HG02840 (cell line): Measurements from ENCODE around the gene SOX21.
"Not testable (repeated sequence)": the region's sequence is repeated elsewhere in the genome, so short reads cannot be mapped to it uniquely, and the experiment has no call there.

Experiments used
- ATAC-seq: cut with Tn5 transposase; IDR thresholded peaks from one replicate; pipeline ENCODE4 v1.9.1; 2021; ENCODE audit warnings: mild to moderate bottlenecking, moderate library complexity, moderate number of reproducible peaks; ENCODE audit not compliant: unreplicated experiment, low FRiP score

The SOX21 gene

DNA sequence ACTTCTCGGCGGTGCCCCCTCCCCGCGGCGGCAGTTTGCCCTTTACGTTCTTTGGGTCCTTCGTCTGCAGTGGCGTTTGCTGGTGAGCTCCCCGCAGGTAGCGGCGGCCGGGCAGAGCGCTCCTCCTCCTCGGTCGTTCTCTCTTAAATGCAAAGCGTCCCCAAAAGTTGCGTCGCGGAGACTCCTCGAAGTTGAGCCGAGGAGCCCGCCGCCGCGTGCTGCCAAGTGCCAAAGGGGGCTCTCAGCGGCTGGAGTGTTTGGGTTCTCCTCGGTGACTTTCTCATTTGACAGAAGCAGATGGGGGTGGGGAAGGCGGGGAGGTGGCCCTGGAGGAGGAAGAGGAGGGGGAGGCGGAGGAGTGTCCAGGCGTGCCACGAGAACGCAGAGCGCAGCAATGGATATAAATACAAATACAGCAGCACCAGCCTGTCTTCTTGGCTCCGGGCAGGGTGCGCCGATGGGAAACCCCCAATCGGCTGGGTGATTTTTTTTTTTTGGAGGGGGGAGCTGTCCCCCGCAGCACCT, at the start of gene SOX21:
Gene SOX21 (minus strand): TSS at position 259 of the 525 bp plus-strand sequence. CDS start 496 bp downstream, outside the sequence.
- ATAC-seq: no peak

DNA sequence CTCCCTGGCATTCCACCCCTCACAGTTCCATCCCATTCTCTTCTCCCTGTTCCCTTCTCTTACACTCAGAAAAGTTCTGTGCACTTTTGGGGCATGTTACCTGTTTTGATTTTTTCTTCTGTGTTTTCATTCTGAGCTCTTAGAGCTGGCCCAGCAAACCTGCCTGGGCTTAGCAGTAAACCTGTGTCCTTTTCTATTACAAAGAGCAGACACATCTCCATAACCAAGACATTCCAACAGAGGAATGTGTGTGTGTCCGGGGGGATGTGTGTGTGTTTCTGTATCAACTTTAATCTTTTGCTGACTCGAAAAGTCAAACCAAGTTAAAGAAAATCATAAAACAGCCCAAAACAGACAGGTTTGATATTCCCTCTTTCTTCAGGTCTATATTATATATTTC, 49.1 kb upstream of the SOX21 start:
- no peak for ATAC-seq

DNA sequence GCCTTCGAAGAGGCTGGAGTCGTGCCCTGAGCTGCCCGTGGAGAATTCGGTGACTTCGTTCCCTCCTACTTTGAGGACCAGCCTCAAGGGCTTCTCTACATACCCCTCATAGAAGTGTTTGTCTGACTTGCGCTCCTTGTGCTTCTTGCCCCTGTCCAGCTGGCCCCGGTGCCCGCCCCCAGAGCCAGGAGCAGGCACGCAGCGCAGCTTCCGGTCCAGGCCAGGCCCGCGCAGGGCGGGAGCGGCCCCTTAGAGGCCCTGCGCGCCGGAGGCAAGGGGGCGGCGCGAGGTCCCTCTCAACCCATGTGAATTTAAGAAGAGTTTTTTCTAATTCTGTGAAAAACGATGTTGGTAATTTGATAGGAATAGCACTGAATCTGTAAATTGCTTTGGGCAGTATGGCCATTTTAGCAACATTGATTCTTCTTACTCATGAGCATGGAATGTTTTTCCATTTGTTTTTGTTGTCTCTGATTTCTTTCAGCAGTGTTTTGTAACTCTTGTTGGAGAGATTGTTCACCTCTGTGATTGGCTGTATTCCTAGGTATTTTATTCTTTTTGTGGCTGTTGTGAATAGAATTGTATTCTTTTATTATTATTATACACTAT, 46.9 kb upstream of the SOX21 start:
- ATAC-seq: no peak

DNA sequence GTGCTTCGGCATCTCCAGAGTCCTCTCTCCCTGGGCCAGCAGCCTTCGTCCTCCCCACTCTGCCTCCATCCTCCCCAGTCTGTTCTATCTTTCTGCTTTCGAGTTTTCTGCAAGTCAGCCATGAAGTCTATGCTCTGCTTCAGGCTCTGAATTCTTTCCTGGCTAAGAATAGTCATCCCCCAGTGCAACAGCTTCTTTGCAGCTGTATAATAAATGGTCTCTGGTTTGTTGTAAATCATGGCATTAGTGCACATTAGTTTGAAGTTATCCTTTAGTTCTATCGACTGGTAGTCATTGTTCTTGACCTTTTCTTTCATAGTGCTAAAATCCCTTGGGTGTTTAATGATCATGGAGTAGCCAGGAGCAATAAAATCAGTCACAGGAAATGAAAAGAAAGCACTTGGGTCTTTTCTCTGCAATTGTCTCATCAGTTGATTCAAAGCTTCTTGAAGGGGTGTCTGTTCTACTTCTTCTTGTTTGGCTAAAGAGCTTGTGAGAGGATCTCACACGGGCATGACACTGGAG, 46.2 kb upstream of the SOX21 start:
- ATAC-seq: no peak

DNA sequence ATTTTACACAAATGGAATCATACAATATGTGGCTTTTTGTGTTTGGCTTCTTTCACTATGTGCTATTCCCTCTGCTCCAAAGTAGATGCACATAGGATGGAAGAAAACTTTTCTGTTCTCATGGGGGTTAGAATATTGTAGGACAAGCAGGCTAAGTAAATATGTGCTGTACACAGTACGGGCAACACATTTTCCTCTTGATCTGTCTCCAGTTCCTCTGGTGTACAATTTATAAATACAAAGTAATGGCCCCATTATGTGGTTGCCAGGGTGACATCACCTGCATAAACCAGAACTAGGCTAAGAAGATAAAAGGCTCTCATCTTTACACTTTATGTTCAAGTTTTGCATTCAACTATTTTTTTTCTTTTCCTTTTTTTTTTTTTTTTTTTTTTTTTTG, 41.0 kb upstream of the SOX21 start:
- ATAC-seq: no peak

DNA sequence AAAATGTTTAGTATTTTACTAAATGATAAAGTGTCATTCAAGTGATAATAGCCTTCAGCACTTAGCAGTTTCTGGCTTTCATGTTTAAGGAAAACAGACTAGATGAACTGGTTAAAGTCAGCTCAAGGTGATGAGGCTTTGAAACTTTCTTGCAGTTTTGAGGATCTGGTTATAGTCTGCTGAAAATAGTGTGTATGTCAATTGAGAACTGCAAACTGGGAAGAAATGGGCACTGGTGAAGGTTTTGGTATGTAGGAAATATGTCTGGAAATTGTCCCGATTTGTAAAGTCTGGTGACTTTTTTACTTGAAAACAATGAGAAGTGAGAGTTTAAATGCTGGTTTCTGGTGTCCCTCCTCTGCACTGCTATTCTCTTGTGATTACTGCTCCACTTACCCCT, 36.8 kb upstream of the SOX21 start:
- no peak for ATAC-seq

DNA sequence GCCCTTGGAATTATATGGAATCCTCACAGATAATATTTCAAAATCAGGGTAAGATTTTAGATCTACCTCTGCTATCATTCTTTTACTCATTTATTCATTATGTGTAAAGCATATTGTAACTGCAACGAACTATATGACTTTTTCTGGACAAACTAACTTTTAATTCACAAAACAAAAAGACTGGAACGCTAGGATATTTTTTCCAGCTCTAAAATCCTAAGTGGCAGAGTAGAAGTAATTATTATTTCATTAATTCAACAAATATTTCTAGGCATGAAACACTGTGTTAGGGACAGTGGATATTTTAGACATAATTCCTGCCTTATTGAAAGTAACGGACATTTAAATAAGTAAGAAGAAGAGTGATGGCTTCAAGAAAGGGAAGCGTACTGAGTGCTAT, 26.9 kb upstream of the SOX21 start:
- ATAC-seq: no peak

DNA sequence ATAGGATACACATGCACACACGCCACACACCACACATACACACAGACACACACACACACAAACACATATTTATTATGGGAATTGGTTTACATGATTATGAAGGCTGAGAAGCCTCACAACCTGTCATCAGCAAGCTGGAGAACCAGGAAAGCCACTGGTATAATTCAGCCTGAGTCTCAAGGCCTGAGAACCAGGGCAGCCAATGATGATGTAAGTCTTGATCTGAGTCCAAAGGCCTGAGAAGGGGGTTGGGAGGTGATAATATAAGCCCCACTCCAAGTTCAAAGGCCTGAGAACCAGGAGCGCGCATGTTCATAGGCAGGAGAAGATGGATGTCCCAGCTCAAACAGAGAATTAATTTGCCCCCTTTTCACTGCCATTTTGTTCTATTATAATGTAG, 18.7 kb upstream of the SOX21 start:
- no peak for ATAC-seq

DNA sequence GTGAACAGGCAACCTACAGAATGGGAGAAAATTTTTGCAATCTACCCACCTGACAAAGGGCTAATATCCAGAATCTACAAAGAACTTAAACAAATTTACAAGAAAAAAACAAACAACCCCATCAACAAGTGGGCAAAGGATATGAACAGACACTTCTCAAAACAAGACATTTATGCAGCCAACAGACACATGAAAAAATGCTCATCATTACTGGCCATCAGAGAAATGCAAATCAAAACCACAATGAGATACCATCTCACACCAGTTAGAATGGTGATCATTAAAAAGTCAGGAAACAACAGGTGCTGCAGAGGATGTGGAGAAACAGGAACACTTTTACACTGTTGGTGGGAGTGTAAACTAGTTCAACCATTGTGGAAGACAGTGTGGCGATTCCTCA, 17.6 kb upstream of the SOX21 start:
- not testable (repeated sequence) for ATAC-seq

DNA sequence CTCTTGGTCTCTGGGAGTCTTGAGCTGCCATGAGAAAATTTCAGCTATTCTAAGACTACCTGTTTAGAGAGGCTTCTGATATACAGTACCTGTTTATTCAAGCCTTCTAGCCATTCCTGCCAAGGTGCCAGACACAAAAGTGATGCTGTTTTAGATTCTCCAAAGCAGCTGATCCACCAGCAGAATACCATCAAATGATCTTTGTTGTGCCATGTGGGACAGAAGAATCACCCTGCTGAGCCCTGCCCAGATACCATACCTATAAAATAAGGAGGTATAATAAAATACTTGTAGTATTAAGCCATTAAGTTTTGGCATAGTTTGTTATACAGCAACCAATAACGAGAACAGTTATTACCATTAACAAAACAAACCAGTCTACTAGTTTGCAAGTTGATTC, 14.1 kb upstream of the SOX21 start:
- no peak for ATAC-seq

DNA sequence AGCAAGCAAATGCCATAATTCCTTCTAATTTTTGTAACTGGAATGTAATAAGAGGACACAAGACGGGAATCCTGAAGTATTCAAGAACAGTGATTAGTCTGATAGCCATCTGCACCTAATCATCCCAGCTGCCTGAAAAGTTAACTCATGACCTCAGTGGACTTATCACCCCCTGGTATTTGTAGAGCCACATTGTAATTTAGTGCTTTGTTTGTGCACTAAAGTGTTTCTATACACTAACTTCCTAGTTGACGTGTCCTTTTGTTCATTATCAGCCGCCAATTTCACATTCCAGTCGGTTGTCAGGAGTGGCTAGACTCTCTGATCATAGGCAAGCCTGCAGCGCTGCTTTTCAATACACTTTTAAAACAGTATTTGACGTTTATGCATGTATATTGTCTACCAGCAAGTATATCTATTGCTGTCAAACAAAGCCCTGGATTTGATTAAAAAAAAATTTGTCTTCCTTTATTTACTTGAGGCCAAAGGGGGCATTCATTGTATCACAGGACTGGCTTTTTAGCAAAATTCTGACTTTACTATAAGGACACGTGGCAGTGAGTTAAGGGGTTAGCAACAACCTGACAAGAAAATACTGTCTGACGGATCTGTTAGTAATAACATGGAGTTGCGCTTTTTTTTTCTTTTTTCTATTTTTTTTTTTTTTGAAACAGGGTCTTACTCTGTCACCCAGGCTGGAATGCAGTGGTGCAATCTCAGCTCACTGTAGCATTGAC, 10.4 kb upstream of the SOX21 start:
- ATAC-seq: no peak

DNA sequence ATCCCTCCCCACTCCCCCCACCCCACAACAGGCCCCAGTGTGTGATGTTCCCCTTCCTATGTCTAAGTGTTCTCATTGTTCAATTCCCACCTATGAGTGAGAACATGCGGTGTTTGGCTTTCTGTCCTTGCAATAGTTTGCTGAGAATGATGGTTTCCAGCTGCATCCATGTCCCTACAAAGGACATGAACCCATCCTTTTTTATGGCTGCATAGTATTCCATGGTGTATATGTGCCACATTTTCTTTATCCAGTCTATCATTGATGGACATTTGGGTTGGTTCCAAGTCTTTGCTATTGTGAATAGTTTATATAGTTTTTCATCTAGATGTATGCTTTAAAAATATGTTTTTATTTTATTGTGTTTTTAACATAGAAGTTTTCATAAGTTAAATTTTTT, 6.4 kb upstream of the SOX21 start:
- ATAC-seq: not testable (repeated sequence)

DNA sequence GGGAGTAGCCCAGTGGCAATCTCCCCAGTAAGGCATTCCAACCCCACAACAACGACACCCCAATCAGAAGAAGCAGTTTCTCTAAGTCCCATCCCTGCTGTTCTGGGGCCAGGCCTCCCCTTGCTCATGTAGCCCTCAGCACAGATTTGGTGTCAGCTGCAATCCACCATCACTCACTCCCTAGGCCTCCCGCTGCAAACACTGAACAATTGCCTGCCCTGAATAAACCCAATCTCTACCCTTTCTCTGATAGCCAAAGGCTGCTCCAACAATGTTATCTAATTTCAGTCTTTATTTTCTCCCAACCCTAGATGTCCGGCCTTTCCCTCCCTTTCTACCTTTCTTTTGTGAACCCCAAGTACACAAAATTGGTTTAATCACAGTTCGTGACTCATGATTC, 5.6 kb upstream of the SOX21 start:
- no peak for ATAC-seq

DNA sequence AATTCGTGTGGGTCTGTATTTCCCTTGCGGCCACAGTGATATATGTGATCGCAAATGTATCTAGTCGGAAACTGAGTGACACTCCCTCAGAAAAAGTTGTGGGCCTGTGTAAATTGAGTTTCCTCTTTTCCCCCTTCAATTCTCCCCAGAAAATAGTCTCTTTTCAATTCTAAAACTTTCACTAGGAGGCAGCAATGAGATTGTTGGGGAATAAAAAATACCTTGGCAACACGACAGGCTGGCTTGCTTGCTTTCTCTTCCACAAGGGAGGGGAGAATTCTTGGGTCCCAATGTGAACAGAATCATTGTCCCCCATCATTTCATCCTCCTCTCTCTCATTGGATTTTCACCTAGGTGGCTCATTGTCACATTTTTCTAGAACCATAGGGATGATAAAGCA, 3.7 kb upstream of the SOX21 start:
- no peak for ATAC-seq

DNA sequence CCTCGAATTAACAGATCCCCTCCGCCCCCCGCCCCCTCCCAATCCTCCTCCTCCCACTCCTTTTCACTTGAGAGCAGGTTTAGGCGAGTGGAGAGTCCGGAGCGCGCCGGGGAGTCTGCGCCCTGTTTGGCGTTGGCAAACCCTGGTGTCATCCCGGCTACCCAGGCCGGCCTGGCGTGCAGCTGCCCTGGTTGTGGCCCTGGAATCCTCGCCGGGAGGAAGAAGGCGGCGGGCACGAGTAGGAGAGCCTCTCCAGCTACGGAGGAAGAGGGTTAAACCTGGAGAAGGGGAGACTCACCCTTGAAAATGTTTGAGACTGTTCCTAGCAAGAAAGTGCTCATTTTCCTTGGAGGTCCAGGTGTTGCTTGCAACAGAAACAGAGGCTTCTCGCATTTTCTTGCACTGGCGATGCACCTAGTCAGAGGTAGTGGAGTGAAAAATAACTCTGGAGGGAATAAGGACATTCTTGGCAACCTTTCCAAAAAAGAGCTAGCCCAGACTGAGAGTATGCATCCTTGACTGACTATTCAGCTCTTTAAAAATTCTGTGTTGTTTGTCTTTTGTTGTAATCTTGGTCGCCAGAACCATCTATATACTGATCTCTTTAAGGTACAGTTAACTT, 1.3 kb upstream of the SOX21 start:
- ATAC-seq: no peak

DNA sequence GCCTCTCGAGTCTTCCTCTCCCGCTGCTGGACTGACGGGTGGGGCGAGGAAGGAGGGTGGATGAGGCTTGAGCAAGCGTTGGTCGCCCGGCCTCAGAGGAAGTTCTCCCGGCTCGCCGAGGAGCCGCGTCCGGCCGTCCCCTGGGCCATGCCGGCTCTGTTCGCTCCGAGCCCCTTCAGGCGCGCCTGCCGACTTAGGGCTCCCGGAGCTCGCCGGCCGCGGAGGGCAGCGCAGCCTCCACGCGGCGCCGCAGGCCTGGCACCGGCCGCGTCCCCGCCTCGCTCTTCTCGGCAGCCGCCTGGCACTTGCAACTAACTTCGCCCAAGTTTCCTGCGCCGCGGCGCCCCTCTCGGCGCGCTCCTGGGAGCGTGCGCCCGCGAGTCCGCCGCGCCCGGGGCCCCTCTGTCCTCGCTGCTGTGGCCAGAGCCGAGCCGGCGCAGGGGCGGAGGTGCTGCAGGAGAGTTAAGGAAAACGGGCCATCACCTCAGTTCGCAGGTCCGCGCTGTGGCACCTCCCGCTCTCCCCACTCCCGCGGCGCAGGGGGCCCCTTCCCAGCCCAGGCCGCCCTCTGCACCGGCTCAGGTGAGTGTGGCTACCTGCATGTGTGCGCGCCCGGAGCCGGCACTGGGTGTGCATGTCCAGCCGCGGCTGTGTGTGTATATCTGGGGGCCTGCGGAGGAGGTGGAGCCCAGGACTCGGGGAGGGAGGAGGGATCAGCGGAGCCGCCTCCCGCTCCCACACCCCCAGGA, 641 bp upstream of the SOX21 start:
- no peak for ATAC-seq

DNA sequence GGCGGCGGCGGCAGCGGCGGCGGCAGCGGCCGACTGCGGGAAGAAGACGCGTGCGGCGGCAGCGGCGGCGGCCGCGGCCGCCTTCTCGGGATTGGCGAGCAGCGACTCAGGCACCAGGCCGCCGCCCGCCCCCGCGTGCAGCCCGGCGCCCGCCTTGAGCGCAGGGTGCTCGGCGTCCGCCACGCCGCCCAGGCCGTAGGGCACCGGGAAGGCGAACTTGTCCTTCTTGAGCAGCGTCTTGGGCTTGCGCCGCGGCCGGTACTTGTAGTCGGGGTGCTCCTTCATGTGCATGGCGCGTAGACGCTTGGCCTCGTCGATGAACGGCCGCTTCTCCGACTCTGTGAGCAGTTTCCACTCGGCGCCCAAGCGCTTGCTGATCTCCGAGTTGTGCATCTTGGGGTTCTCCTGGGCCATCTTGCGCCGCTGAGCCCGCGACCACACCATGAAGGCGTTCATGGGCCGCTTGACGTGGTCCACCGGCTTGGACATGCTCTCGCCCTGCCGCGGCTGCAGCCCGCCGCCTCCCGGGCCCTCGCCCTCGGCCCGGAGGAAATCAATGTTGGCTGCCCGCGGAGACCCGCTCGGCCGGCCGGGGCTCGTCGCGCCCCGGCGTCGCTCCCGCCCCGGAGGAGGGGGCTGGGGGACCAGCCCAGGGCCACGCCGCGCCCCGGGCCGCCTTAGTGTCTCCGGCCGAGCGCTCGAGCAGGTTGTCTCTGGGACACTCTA, 621 bp downstream of the SOX21 start:
- no peak for ATAC-seq

DNA sequence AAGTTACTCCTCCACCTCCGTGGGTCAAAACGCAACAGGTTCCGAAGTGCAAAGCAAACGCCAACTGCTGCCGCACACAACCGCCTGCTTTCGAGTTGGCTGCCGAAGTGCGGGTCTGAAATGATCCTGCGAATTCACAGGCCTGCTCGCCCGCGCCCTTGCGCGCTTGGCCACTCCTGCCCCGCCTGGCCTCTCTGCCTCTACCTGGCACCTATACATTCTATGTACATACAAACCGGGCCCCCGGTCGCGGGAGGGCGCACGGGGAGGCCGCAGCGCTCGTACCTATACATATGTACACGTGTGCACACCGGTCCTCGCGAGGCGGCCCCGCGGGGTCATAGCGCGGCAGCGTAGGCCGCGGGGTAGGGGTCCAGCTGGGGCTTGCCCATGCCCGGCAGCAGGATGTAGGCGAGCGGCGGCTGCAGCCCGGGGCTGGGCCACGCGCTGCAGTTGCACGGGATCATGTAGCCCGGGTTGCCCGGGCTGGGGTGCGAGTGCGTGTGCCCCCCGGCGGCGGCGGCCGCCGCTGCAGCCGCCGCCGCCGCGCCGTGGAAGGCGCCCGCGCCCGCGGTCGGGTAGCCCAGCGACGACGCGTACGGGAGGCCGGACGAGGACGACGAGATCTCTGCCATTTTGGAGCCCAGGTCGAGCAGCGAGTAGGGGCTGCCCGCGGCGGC, 1.3 kb downstream of the SOX21 start:
- no peak for ATAC-seq

DNA sequence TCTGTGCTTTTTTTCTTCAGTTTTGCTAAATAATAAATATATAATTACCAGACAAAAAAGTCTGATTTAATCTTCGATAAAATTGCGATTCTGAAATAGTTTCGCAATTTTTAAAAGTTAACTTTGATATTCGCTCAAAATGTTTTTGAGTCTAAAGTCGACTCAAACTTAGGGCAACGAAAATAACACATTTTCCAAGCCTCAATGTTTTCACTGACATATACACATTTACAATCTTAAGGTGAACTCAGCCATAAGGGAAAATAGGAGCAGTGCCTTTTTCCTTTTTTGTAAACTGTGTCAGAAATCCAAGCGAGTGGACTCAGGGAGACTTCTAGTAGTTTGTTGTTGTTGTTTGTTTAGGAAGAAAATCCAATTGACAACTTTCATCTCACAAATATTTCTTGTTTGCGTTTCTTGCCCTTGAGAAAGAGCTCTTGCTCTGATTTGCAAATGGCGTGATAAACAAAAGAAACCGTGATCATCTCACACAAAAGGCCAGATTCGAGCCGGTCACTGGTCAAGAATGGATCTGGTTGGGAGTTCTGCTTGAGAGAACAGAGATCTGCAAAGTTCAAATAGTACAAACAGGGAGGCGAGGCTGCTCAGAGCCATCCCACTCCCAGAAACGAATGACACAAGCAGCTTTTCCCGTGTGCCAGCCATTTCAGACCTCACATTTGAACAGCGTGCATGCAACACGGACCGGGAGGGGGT, 2.1 kb downstream of the SOX21 start:
- no peak for ATAC-seq
